Measurements from ENCODE around the gene FAM83C. TPM values are rescaled to one million over a fixed set of nuclear protein-coding genes. Genes with fewer than 3 reads are reported as not detected.
"Not testable (repeated sequence)": the region's sequence is repeated elsewhere in the genome, so short reads cannot be mapped to it uniquely, and the experiment has no call there.

The FAM83C gene
- total RNA-seq, 4 donors from 2014 or later: not detected

DNA sequence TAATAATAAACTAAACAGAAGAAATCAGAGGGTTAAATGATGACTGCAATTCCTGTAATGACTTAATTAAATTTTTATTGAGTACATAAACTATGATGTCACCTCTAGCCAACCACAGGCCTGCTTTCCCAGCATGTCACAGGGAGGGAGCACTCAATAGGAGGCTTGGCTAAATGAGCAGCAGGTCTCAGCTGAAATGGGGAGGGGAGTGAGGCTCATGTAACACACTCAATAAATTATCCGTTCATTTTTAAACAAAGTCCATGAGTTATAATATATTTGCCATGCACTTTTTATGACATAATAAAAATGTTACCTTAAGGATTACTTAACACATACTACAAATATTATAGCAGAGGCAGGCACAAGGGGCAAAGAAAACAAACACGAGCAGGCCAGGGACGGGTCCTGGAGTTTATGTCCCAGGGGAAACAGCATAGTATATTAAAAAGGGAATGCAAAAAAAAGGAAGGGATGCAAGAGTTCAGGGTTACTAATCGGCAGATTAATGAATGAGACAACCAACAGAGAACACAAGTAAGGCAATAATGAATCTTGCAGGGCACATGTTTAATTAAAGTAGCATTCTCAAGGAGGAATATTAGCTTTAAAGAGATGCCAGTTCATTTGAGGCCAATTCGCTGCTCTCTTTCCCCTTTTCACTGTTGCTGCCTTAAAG is 27.1 kb upstream of the FAM83C start:
- no peaks in the 10 kb centered on the region for H3K9me3 ChIP-seq
- H3K36me3 ChIP-seq: peaks cover 0 to 5% (median 1%) of the 10 kb centered on the region in 4 donors
- peaks cover 9 to 30% (median 21%) of the 10 kb centered on the region in 4 donors for H3K4me1 ChIP-seq
- H3K4me3 ChIP-seq: no peak overlapping the region
- no peak for DNase-seq (ENCODE audit: extremely low spot score)
- no peak for TF ChIP-seq POLR2A (IDR thresholded peaks at IDR 0.05; ENCODE audit: low read depth)
- TF ChIP-seq EP300 (IDR thresholded peaks at IDR 0.05): no peak
- WGBS: 46% methylated on average over 5 of the region's 5 CpGs
- intact Hi-C loops (cut with DNase I): no loop called here
- H3K27me3 ChIP-seq: no peaks in the 10 kb centered on the region
- H3K27ac ChIP-seq (replicated peaks in 1 of 4): no peak overlapping the region

DNA sequence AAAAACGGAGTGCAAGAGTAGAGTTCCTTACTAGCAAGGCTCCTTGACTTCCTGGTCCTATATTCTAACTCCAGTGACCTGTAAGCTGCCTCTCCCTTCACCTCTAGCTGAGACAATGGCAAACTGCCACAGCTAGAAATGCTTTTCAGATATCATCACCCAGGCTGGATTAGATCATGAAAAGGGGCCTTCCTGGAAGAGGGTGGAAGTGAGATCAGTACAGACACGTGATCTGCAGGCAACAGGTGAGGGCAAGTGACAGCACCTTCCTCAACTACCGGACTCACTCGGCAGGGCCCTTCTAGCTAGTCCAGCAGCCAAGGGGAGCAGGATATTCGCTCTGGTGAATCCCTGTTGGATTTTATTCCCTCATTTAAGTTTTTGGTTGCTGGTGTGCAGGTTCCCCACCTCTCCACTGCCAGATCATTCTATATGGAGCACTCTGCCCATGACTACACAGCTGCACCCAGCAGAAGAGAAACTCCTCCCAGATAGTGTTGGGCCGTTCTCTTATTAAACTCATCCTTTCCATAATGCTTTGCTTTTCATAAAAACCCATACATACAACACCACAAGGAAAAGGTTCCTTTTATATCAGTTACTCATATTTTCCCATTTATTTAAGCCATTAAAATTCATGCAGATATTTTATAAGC is 26.4 kb upstream of the FAM83C start:
- TF ChIP-seq POLR2A (IDR thresholded peaks at IDR 0.05; ENCODE audit: low read depth) (no peak), POLR2AphosphoS5 (IDR thresholded peaks at IDR 0.05) (no peak), EP300 (IDR thresholded peaks at IDR 0.05) (no peak)
- TF ChIP-seq, protein P1, sequence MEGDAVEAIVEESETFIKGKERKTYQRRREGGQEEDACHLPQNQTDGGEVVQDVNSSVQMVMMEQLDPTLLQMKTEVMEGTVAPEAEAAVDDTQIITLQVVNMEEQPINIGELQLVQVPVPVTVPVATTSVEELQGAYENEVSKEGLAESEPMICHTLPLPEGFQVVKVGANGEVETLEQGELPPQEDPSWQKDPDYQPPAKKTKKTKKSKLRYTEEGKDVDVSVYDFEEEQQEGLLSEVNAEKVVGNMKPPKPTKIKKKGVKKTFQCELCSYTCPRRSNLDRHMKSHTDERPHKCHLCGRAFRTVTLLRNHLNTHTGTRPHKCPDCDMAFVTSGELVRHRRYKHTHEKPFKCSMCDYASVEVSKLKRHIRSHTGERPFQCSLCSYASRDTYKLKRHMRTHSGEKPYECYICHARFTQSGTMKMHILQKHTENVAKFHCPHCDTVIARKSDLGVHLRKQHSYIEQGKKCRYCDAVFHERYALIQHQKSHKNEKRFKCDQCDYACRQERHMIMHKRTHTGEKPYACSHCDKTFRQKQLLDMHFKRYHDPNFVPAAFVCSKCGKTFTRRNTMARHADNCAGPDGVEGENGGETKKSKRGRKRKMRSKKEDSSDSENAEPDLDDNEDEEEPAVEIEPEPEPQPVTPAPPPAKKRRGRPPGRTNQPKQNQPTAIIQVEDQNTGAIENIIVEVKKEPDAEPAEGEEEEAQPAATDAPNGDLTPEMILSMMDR (IDR thresholded peaks at IDR 0.05): no peak
- no peak for DNase-seq (ENCODE audit: extremely low spot score)
- peaks cover 0 to 12% (median 7%) of the 10 kb centered on the region in 4 donors for H3K36me3 ChIP-seq
- H3K27ac ChIP-seq (replicated peaks in 1 of 4): no peak overlapping the region
- WGBS: 74% methylated on average over 6 of the region's 6 CpGs
- intact Hi-C loops (cut with DNase I): no loop called here
- no peaks in the 10 kb centered on the region for H3K27me3 ChIP-seq
- H3K9me3 ChIP-seq: no peaks in the 10 kb centered on the region
- no peak overlapping the region for H3K4me3 ChIP-seq
- peaks cover 9 to 30% (median 21%) of the 10 kb centered on the region in 4 donors for H3K4me1 ChIP-seq

DNA sequence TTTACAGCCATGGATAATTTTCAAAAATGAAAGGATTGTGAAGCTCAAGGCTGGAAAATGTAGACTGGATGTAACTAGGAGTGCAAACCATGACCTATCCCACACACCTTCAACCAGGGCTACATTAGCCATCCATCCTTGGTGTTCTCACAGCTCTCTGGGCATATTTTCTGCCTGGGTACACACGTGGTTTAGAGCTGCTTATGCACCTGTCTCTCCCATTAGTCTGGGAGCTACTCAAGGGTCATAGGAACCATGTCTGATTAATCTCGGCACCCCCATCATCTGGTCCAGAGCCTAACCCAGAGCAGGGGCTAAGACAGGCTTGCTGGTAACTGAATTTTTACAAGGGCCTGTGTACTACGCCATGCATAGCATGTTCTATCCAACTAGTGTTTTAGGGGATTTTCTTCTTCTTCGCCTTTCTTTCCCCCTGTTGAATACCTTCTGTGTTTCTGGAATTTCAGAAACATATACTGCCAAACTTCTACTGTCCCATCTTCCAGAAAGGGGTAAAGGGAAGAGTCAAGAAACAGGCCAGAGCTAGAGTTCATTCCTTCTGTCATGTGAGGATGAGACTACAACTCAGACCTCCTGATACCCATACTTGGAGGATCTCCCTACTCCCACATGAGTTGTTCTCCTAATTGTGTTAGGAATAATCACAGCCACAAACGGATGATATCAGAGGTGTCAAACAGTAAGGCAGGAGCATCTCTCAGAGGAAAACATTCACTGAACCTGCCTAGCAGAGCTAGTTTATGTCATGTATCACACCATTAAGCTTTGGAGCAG is 25.4 kb upstream of the FAM83C start:
- H3K27ac ChIP-seq (replicated peaks in 1 of 4): no peak overlapping the region

DNA sequence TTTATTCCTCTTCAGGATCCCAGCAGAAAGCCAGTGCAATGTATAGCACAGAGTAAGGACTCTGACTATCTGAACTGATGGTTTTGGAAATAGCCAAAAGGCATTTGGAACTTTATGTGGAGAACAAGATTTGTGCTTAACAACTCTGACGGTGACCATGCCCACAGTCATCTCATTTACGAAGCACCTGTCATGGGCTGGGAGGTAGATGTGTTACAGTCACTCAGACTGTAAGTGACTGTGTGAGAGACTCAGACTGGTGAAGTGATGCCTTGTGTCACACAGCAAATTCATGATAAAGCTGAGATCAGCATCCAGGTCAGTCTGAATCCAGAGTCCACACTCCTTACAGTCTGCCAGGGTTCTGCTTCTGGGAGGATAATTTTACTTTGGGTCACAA is 23.9 kb upstream of the FAM83C start:
- WGBS: 85% methylated on average over 2 of the region's 2 CpGs
- intact Hi-C loops (cut with DNase I): no loop called here
- no peak overlapping the region for H3K27ac ChIP-seq (replicated peaks in 1 of 4)

More for the DNA sequence above, 25.4 kb upstream of the FAM83C start:
- Histone ChIP-seq H3K9me3 (no peaks in the 10 kb centered on the region), H3K36me3 (peaks cover 0 to 16% (median 10%) of the 10 kb centered on the region in 4 donors), H3K4me3 (no peak overlapping the region), H3K4me1 (peaks cover 9 to 30% (median 21%) of the 10 kb centered on the region in 4 donors), H3K27me3 (no peaks in the 10 kb centered on the region)
- no peak for DNase-seq (ENCODE audit: extremely low spot score)
- TF ChIP-seq POLR2A (IDR thresholded peaks at IDR 0.05; ENCODE audit: low read depth): no peak
- TF ChIP-seq POLR2AphosphoS5 (IDR thresholded peaks at IDR 0.05): no peak
- no peak for TF ChIP-seq EP300 (IDR thresholded peaks at IDR 0.05)
- 83% methylated on average over 5 of the region's 5 CpGs for WGBS
- intact Hi-C loops (cut with DNase I): no loop called here

DNA sequence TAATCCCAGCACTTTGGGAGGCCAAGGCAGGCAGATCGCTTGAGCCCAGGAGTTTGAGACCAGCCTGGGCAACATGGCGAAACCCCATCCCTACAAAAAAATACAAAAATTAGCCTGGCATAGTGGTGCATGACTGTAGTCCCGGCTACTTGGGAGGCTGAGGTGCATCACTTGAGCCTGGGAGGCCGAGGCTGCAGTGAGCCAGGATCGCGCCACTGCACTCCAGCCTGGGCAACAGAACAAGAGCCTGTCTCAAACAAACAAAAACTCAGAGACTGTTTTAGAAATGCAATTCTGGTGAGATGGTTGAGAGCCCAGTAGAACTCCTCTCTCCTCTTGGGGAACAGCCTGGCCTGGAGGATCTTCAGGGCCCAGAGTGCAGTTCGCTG is 23.4 kb upstream of the FAM83C start:
- WGBS: 97% methylated on average over 6 of the region's 7 CpGs

More for the DNA sequence above, 23.9 kb upstream of the FAM83C start:
- Histone ChIP-seq H3K4me1 (peaks cover 9 to 30% (median 21%) of the 10 kb centered on the region in 4 donors), H3K4me3 (no peak overlapping the region), H3K36me3 (peaks cover 0 to 20% (median 10%) of the 10 kb centered on the region in 4 donors), H3K9me3 (no peaks in the 10 kb centered on the region), H3K27me3 (no peaks in the 10 kb centered on the region)
- no peak for DNase-seq (ENCODE audit: extremely low spot score)
- TF ChIP-seq, protein P1 (IDR thresholded peaks at IDR 0.05): no peak
- TF ChIP-seq POLR2AphosphoS5 (IDR thresholded peaks at IDR 0.05) (no peak), POLR2A (IDR thresholded peaks at IDR 0.05; ENCODE audit: low read depth) (no peak), EP300 (IDR thresholded peaks at IDR 0.05) (no peak)

More for the DNA sequence above, 23.4 kb upstream of the FAM83C start:
- H3K27ac ChIP-seq (replicated peaks in 1 of 4); H3K27me3 ChIP-seq; H3K4me3 ChIP-seq; intact Hi-C loops (cut with DNase I); DNase-seq (ENCODE audit: extremely low spot score); H3K9me3 ChIP-seq: not testable (repeated sequence)
- Histone ChIP-seq H3K36me3 (peaks cover 0 to 20% (median 10%) of the 10 kb centered on the region in 4 donors), H3K4me1 (peaks cover 9 to 28% (median 21%) of the 10 kb centered on the region in 4 donors)
